Measurements from ENCODE around the gene KLHL2.

Gene KLHL2

DNA sequence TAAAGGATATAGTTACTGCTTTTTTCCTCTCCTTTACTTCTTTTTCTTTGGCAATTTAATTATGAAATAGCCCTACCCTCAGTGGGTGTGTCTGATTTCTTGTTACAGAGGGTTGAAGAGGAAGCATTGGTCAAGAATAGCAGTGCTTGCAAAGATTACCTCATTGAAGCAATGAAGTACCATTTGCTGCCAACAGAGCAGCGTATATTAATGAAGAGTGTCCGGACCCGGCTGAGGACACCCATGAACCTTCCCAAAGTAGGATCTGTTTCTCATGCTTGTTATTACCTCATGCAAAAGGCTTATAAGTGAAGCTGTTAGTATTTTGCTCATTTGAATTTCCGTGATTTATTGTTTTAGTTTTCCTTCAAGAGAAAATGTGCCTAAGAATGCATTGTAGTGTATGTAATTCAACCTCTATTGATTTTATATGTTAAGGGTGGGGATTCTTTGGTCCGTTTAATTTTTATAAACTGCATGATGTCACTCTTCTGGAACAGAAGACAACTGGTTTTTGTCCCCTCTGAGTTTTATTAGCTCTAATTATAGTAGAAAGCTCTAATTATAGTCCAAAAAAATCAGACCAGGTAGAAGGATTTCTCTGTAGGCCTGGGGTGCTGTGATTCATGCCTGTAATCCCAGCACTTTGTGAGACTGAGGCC is 92.2 kb downstream of the KLHL2 start:
- Mint-ChIP-seq H3K36me3 (ENCODE audit: low read depth) (peaks cover 46% of the 10 kb centered on the region), H3K27ac (no peak overlapping the region), H3K27me3 (no peaks in the 10 kb centered on the region), H3K4me1 (ENCODE audit: low read depth) (peaks cover 37% of the 10 kb centered on the region), H3K9me3 (no peaks in the 10 kb centered on the region), H3K4me3 (no peak overlapping the region)
- intact Hi-C loops (cut with micrococcal nuclease): no loop called here

DNA sequence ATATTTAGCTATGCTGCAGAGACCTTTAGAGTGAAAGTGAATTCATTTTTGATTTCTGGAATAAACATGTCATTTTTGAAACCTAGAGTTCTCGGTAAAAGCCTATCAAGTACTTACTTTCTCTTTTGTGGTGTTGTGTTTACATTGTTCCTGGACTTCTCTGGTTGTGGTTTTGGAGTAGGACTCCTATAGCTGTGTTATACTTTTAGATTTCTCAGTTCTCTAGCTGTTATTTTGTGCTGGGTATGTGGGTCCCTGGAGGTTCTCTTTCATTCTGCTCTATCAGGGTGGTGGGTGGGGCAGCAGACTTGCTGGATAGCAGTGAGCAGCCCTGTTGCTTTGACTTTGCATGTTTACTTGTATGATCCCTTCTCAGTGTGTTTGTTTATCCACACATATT is 94.5 kb downstream of the KLHL2 start:
- Mint-ChIP-seq H3K36me3 (ENCODE audit: low read depth) (peaks cover 37% of the 10 kb centered on the region), H3K4me1 (ENCODE audit: low read depth) (peaks cover 19% of the 10 kb centered on the region), H3K27ac (peak overlapping the region; percentile 76), H3K27me3 (no peaks in the 10 kb centered on the region), H3K4me3 (peak overlapping the region; percentile 74), H3K9me3 (no peaks in the 10 kb centered on the region)
- intact Hi-C loops (cut with micrococcal nuclease): no loop called here

- H3K36me3 Mint-ChIP-seq (ENCODE audit: low read depth): peaks cover 33% of the 10 kb centered on the region
- no peaks in the 10 kb centered on the region for H3K27me3 Mint-ChIP-seq
- no peaks in the 10 kb centered on the region for H3K9me3 Mint-ChIP-seq
- H3K4me1 Mint-ChIP-seq (ENCODE audit: low read depth): peaks cover 24% of the 10 kb centered on the region
- H3K4me3 Mint-ChIP-seq: no peak overlapping the region
- intact Hi-C loops (cut with micrococcal nuclease): no loop called here
- H3K27ac Mint-ChIP-seq: no peak overlapping the region
Observed at GRCh38 chr4:165302658-165303057, 95.3 kb downstream of the KLHL2 start.

DNA sequence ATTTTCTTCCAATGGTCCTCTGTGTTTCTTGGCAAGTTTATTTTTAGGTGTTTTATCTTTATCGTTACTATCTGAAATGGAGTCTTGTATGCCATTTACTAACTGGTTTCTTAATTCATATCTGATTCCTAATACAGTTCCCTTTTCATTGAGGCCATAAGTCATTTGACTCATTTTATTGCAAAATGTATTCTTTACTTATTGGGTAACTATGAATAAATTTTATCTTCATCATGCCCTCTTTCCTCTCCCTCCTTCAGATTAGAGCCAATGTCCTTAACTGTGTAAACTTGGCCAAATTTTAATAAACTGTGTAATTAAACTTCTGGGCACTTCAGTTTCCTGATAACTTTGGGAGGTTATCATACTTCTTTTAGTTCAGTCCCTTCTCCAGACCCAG is 100.8 kb downstream of the KLHL2 start:
- no peak overlapping the region for H3K27ac Mint-ChIP-seq
- no peak overlapping the region for H3K4me3 Mint-ChIP-seq
- H3K36me3 Mint-ChIP-seq (ENCODE audit: low read depth): peaks cover 62% of the 10 kb centered on the region
- intact Hi-C loops (cut with micrococcal nuclease): no loop called here
- peaks cover 17% of the 10 kb centered on the region for H3K4me1 Mint-ChIP-seq (ENCODE audit: low read depth)
- H3K9me3 Mint-ChIP-seq: no peaks in the 10 kb centered on the region
- H3K27me3 Mint-ChIP-seq: no peaks in the 10 kb centered on the region

DNA sequence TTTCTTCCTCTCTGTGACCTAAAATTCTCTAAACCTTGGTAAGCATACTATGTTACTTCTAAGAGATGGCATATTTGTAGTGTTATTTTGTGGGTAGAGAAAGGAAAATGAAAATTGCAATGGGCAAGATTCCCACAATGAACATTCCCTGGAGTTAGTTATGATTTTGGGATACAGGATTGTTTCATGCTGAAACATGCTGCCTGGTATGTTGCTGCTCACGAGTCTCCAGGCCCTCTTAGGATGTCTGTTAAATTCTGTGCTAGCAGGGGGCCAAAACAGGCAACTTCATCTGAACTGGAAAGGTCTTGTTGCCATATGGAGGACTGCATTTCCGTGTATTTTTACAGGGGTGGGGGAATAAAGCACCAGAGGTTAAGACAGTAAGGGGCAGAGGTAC is 101.2 kb downstream of the KLHL2 start:
- no peak overlapping the region for H3K4me3 Mint-ChIP-seq
- intact Hi-C loops (cut with micrococcal nuclease): no loop called here
- no peak overlapping the region for H3K27ac Mint-ChIP-seq
- H3K9me3 Mint-ChIP-seq: no peaks in the 10 kb centered on the region
- peaks cover 64% of the 10 kb centered on the region for H3K36me3 Mint-ChIP-seq (ENCODE audit: low read depth)
- H3K4me1 Mint-ChIP-seq (ENCODE audit: low read depth): peaks cover 17% of the 10 kb centered on the region
- H3K27me3 Mint-ChIP-seq: no peaks in the 10 kb centered on the region

GRCh38 chr4:165309456-165309855 is 102.1 kb downstream of the KLHL2 start:
- Mint-ChIP-seq H3K36me3 (ENCODE audit: low read depth) (peaks cover 61% of the 10 kb centered on the region), H3K27ac (no peak overlapping the region), H3K4me1 (ENCODE audit: low read depth) (peaks cover 24% of the 10 kb centered on the region), H3K4me3 (no peak overlapping the region), H3K27me3 (no peaks in the 10 kb centered on the region), H3K9me3 (no peaks in the 10 kb centered on the region)
- intact Hi-C loops (cut with micrococcal nuclease): no loop called here

- peaks cover 68% of the 10 kb centered on the region for H3K36me3 Mint-ChIP-seq (ENCODE audit: low read depth)
- H3K4me3 Mint-ChIP-seq: no peak overlapping the region
- H3K27ac Mint-ChIP-seq: no peak overlapping the region
- intact Hi-C loops (cut with micrococcal nuclease): no loop called here
- H3K4me1 Mint-ChIP-seq (ENCODE audit: low read depth): peaks cover 26% of the 10 kb centered on the region
- no peaks in the 10 kb centered on the region for H3K9me3 Mint-ChIP-seq
- H3K27me3 Mint-ChIP-seq: no peaks in the 10 kb centered on the region
Observed at GRCh38 chr4:165312506-165312905, 105.1 kb downstream of the KLHL2 start.

- intact Hi-C loops (cut with micrococcal nuclease): no loop called here
- Mint-ChIP-seq H3K4me1 (ENCODE audit: low read depth) (peaks cover 21% of the 10 kb centered on the region), H3K36me3 (ENCODE audit: low read depth) (peaks cover 40% of the 10 kb centered on the region), H3K27ac (no peak overlapping the region), H3K9me3 (no peaks in the 10 kb centered on the region), H3K27me3 (no peaks in the 10 kb centered on the region), H3K4me3 (no peak overlapping the region)
Observed at GRCh38 chr4:165319030-165319429, 111.7 kb downstream of the KLHL2 start.

- intact Hi-C loops (cut with micrococcal nuclease): no loop called here
- peaks cover 16% of the 10 kb centered on the region for H3K4me1 Mint-ChIP-seq (ENCODE audit: low read depth)
- H3K9me3 Mint-ChIP-seq: no peaks in the 10 kb centered on the region
- no peak overlapping the region for H3K4me3 Mint-ChIP-seq
- peaks cover 43% of the 10 kb centered on the region for H3K36me3 Mint-ChIP-seq (ENCODE audit: low read depth)
- no peak overlapping the region for H3K27ac Mint-ChIP-seq
- H3K27me3 Mint-ChIP-seq: no peaks in the 10 kb centered on the region
Observed at GRCh38 chr4:165319509-165319908, 112.1 kb downstream of the KLHL2 start.

- H3K4me1 Mint-ChIP-seq (ENCODE audit: low read depth): peaks cover 27% of the 10 kb centered on the region
- H3K36me3 Mint-ChIP-seq (ENCODE audit: low read depth): peaks cover 19% of the 10 kb centered on the region
- H3K27ac Mint-ChIP-seq: no peak overlapping the region
- H3K9me3 Mint-ChIP-seq: no peaks in the 10 kb centered on the region
- intact Hi-C loops (cut with micrococcal nuclease): no loop called here
- H3K27me3 Mint-ChIP-seq: no peaks in the 10 kb centered on the region
- no peak overlapping the region for H3K4me3 Mint-ChIP-seq
Observed at GRCh38 chr4:165324236-165324917, 117.0 kb downstream of the KLHL2 start.

DNA sequence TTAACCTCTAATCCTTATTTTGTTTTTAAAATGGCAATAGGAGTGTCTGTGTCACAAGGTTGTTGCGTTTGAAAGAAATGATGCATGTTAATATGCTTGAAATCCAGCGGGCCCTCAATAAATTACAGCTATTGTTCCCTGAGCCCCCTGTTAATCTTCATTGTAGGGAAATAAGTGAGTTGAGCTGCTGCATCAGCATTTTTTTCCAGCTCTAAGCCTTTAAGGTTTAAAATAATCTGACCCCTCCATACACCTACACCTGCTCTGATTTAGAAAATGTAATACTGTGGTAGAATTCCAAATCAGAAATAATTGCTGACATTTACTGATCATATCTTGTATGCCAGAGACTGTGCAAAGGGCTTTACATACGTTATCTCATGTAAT is 117.5 kb downstream of the KLHL2 start:
- no peaks in the 10 kb centered on the region for H3K9me3 Mint-ChIP-seq
- H3K4me3 Mint-ChIP-seq: no peak overlapping the region
- H3K36me3 Mint-ChIP-seq (ENCODE audit: low read depth): peaks cover 14% of the 10 kb centered on the region
- H3K27me3 Mint-ChIP-seq: no peaks in the 10 kb centered on the region
- intact Hi-C loops (cut with micrococcal nuclease): loop anchor here (5.0 kb wide), 1 partner anchor 193 kb away; no protein-coding TSS in a partner anchor
- no peak overlapping the region for H3K27ac Mint-ChIP-seq
- H3K4me1 Mint-ChIP-seq (ENCODE audit: low read depth): peaks cover 31% of the 10 kb centered on the region

GRCh38 chr4:165325732-165326512 is 118.6 kb downstream of the KLHL2 start:
- no peaks in the 10 kb centered on the region for H3K27me3 Mint-ChIP-seq
- peak overlapping the region; percentile 19 for H3K27ac Mint-ChIP-seq
- no peaks in the 10 kb centered on the region for H3K9me3 Mint-ChIP-seq
- H3K4me1 Mint-ChIP-seq (ENCODE audit: low read depth): peaks cover 33% of the 10 kb centered on the region
- H3K4me3 Mint-ChIP-seq: no peak overlapping the region
- intact Hi-C loops (cut with micrococcal nuclease): loop anchor here (2.0 to 5.0 kb wide), 2 partner anchors 119 to 194 kb away; partner anchors contain the start of gene KLHL2
- H3K36me3 Mint-ChIP-seq (ENCODE audit: low read depth): peaks cover 19% of the 10 kb centered on the region

DNA sequence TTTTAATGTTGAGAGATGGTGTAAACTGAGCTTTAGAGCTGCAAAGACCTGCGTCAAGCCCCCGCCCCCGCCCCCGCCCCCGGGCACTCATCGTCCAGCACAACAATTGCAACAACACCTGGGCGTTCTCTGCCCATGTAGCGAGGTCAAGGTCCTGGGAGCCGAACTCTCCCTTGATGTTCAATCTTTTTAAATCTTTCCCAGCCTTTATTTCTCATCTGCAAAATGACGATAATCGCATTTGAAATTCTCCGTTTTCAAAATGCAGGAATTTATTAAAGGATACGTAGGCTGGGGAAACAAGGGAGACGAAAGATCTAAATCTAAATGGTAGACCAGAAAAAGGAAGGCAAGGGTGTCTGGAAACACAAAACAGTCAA is 119.5 kb downstream of the KLHL2 start:
- intact Hi-C loops (cut with micrococcal nuclease): loop anchor here (1.0 to 5.0 kb wide), 3 partner anchors 120 to 215 kb away; partner anchors contain the start of genes KLHL2 and TMEM192
- no peaks in the 10 kb centered on the region for H3K27me3 Mint-ChIP-seq

More for the DNA sequence above, 119.5 kb downstream of the KLHL2 start:
- Mint-ChIP-seq H3K9me3 (no peaks in the 10 kb centered on the region), H3K4me3 (no peak overlapping the region), H3K4me1 (ENCODE audit: low read depth) (peaks cover 38% of the 10 kb centered on the region), H3K36me3 (ENCODE audit: low read depth) (peaks cover 28% of the 10 kb centered on the region), H3K27ac (no peak overlapping the region)

Data from dendritic cell treated with granulocyte-macrophage colony-stimulating factor and Interleukin-4, amounts not matched to agents 40 ng/mL and 50 ng/mL, for 4 days (primary cell).